Measurements from ENCODE around the gene PALD1. TPM values are rescaled to one million over a fixed set of nuclear protein-coding genes. Genes with fewer than 3 reads are reported as not detected.

The PALD1 gene
- total RNA-seq, 1 donor from 2014 or later, result 3.9 TPM

DNA sequence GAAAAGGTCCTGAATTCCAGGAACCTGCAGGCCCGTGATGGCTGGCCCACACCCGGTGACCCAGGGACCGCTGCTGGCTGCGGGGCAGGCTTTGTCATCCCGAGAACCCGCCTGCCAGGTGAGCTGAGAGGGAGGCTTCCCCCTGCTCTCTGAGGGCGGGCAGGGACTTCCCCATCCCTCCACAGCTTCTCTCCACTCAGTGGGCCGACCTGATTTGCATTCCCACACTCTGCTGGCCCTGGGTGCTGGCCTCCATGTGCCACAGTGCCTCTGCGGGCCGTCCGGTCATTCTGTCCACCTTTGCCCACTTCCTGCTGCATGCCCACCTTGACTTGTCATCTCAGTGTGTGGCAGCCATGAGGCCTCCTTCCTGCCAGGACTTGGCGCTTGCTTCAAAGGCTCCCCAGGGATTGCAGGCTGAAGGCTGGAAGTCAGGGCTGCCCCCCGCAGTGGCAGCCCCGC is 35.3 kb downstream of the PALD1 start:
- Histone ChIP-seq H3K36me3 (ENCODE audit: control insufficient read depth, insufficient read depth, low read length) (no peaks in the 10 kb centered on the region), H3K27me3 (ENCODE audit: control insufficient read depth, insufficient read depth, low read length) (no peaks in the 10 kb centered on the region)

GRCh38 chr10:70514591-70514990 is 36.0 kb downstream of the PALD1 start:
- Histone ChIP-seq H3K4me3 (ENCODE audit: low read depth, low read length) (no peak overlapping the region), H3K36me3 (ENCODE audit: control insufficient read depth, insufficient read depth, low read length) (no peaks in the 10 kb centered on the region), H3K27me3 (ENCODE audit: control insufficient read depth, insufficient read depth, low read length) (no peaks in the 10 kb centered on the region)
- no peak for DNase-seq (ENCODE audit: low read depth)
- TF ChIP-seq CTCF (IDR thresholded peaks at IDR 0.05; ENCODE audit: insufficient read depth, low read length, poor library complexity, severe bottlenecking), result no peak

More for the DNA sequence above, 35.3 kb downstream of the PALD1 start:
- no peak overlapping the region for H3K4me3 ChIP-seq (ENCODE audit: low read depth, low read length)
- no peak for DNase-seq (ENCODE audit: low read depth)
- no peak for TF ChIP-seq CTCF (IDR thresholded peaks at IDR 0.05; ENCODE audit: insufficient read depth, low read length, poor library complexity, severe bottlenecking)

DNA sequence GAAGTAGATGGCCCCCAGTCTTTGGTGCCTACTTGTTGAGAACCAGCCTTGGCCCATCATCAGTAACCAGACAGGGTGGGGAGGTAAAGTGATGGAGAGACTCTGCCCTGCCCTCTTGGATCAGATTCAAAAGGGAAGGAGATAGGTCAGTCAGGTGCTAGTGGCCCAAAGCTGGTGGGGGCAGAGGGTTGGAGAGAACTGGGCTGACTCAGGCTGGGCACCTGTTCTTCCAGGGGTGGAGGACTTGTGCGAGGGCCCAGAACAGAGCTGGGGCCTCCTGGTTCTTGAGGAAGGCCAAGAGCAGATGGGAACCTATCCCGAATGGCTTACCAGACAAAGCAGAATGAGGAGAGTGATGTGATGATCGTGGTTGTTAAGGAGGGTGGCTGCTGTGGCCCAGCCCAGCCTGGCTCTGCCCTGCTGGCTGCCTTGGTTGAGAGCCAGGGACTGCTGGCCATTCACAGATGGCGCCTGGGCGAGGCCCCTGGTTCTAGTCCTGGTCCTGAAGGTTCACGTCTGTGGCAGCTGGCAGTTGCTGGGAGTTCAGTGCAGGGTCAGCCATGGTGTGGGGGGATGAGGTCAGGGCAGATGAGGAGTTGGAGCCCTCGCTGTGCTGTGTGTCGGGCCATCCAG is 36.6 kb downstream of the PALD1 start:
- TF ChIP-seq CTCF (IDR thresholded peaks at IDR 0.05; ENCODE audit: insufficient read depth, low read length, poor library complexity, severe bottlenecking), result no peak
- DNase-seq (ENCODE audit: low read depth), result no peak
- H3K36me3 ChIP-seq (ENCODE audit: control insufficient read depth, insufficient read depth, low read length), result no peaks in the 10 kb centered on the region
- H3K4me3 ChIP-seq (ENCODE audit: low read depth, low read length), result no peak overlapping the region
- no peaks in the 10 kb centered on the region for H3K27me3 ChIP-seq (ENCODE audit: control insufficient read depth, insufficient read depth, low read length)

- TF ChIP-seq CTCF (IDR thresholded peaks at IDR 0.05; ENCODE audit: insufficient read depth, low read length, poor library complexity, severe bottlenecking), result no peak
- Histone ChIP-seq H3K27me3 (ENCODE audit: control insufficient read depth, insufficient read depth, low read length) (no peaks in the 10 kb centered on the region), H3K4me3 (ENCODE audit: low read depth, low read length) (no peak overlapping the region), H3K36me3 (ENCODE audit: control insufficient read depth, insufficient read depth, low read length) (no peaks in the 10 kb centered on the region)
- DNase-seq (ENCODE audit: low read depth), result peak; percentile 34
These were observed 40.1 kb downstream of the PALD1 start for GRCh38 chr10:70518695-70519094.

- H3K36me3 ChIP-seq (ENCODE audit: control insufficient read depth, insufficient read depth, low read length), result no peaks in the 10 kb centered on the region
- no peak for TF ChIP-seq CTCF (IDR thresholded peaks at IDR 0.05; ENCODE audit: insufficient read depth, low read length, poor library complexity, severe bottlenecking)
- no peak overlapping the region for H3K4me3 ChIP-seq (ENCODE audit: low read depth, low read length)
- no peaks in the 10 kb centered on the region for H3K27me3 ChIP-seq (ENCODE audit: control insufficient read depth, insufficient read depth, low read length)
- no peak for DNase-seq (ENCODE audit: low read depth)
These were observed 44.5 kb downstream of the PALD1 start for GRCh38 chr10:70523057-70523456.

GRCh38 chr10:70523549-70523948 is 45.0 kb downstream of the PALD1 start:
- DNase-seq (ENCODE audit: low read depth), result no peak
- Histone ChIP-seq H3K36me3 (ENCODE audit: control insufficient read depth, insufficient read depth, low read length) (no peaks in the 10 kb centered on the region), H3K4me3 (ENCODE audit: low read depth, low read length) (no peak overlapping the region), H3K27me3 (ENCODE audit: control insufficient read depth, insufficient read depth, low read length) (no peaks in the 10 kb centered on the region)
- TF ChIP-seq CTCF (IDR thresholded peaks at IDR 0.05; ENCODE audit: insufficient read depth, low read length, poor library complexity, severe bottlenecking), result no peak

All from kidney epithelial cell (primary cell).